Skeletal muscle satellite cell (primary cell): Measurements from ENCODE around the gene MSMP. TPM values are rescaled to one million over a fixed set of nuclear protein-coding genes. Genes with fewer than 3 reads are reported as not detected.
A peak's percentile ranks its signal among the peaks of the same experiment; 100 is the strongest.

Experiments
- H3K27me3 ChIP-seq: 2 replicates; pipeline ENCODE4 v1.7.0; 2013; ENCODE audit warnings: low read length; ENCODE audit not compliant: control insufficient read depth, insufficient read depth
- H3K36me3 ChIP-seq: 2 replicates; pipeline ENCODE4 v1.7.0; 2013; ENCODE audit warnings: mild to moderate bottlenecking, control low read depth, low read length; ENCODE audit not compliant: insufficient read depth
- H3K4me1 ChIP-seq: 2 replicates; pipeline ENCODE4 v1.7.0; 2013; ENCODE audit warnings: low read length; ENCODE audit not compliant: control insufficient read depth, insufficient read depth
- H3K4me2 ChIP-seq: 2 replicates; pipeline ENCODE4 v1.7.0; 2013; ENCODE audit warnings: mild to moderate bottlenecking, low read length
- H3K4me3 ChIP-seq: 2 replicates; pipeline ENCODE4 v1.7.0; 2013; ENCODE audit warnings: low read length
- H3K9ac ChIP-seq: 2 replicates; pipeline ENCODE4 v1.7.0; 2013; ENCODE audit warnings: mild to moderate bottlenecking, low read depth, low read length, moderate library complexity
- H3K9me3 ChIP-seq: replicated peaks from 2 replicates; pipeline ENCODE4 v1.7.0; 2013; ENCODE audit warnings: mild to moderate bottlenecking, control low read depth, low read length
- total RNA-seq: library from RNA; depleted of rRNA; stranded (reverse); fragments of >200 nt; gene quantifications from 2 replicates; pipeline ENCODE4 v1.2.3, GENCODE V29; 2012; rRNA removed

Gene MSMP
- not detected in 2 replicates for total RNA-seq

- no peaks in the 10 kb centered on the region for H3K9me3 ChIP-seq
- H3K27me3 ChIP-seq, result no peaks in the 10 kb centered on the region
- H3K4me1 ChIP-seq, result peaks cover 25% of the 10 kb centered on the region
- no peak within 1 kb of the TSS for H3K4me2 ChIP-seq
- H3K9ac ChIP-seq, result no peak within 1 kb of the TSS
- no peak within 1 kb of the TSS for H3K4me3 ChIP-seq
- H3K36me3 ChIP-seq, result peaks cover 43% of the 10 kb centered on the region
These were observed at the start of gene MSMP for GRCh38 chr9:35754264-35754663. Gene MSMP, minus strand, starts transcription at chr9:35754276. Its CDS starts 147 bp downstream, at chr9:35754129.

GRCh38 chr9:35801328-35802128 lies 47.5 kb upstream of the MSMP start:
- Histone ChIP-seq H3K4me3 (no peak overlapping the region), H3K36me3 (peaks cover 41% of the 10 kb centered on the region), H3K9ac (no peak overlapping the region), H3K9me3 (no peaks in the 10 kb centered on the region), H3K27me3 (no peaks in the 10 kb centered on the region), H3K4me2 (no peak overlapping the region), H3K4me1 (peaks cover 12% of the 10 kb centered on the region)

GRCh38 chr9:35800530-35800929 lies 46.5 kb upstream of the MSMP start:
- no peaks in the 10 kb centered on the region for H3K27me3 ChIP-seq
- no peak overlapping the region for H3K4me3 ChIP-seq
- H3K9me3 ChIP-seq, result no peaks in the 10 kb centered on the region
- no peak overlapping the region for H3K4me2 ChIP-seq
- no peak overlapping the region for H3K9ac ChIP-seq
- peaks cover 31% of the 10 kb centered on the region for H3K36me3 ChIP-seq
- peaks cover 16% of the 10 kb centered on the region for H3K4me1 ChIP-seq

GRCh38 chr9:35798658-35799374 lies 44.7 kb upstream of the MSMP start:
- Histone ChIP-seq H3K4me3 (no peak overlapping the region), H3K4me2 (no peak overlapping the region), H3K9ac (no peak overlapping the region), H3K36me3 (peaks cover 25% of the 10 kb centered on the region), H3K27me3 (no peaks in the 10 kb centered on the region), H3K9me3 (no peaks in the 10 kb centered on the region), H3K4me1 (peaks cover 33% of the 10 kb centered on the region)

GRCh38 chr9:35797311-35798109 lies 43.4 kb upstream of the MSMP start:
- no peak overlapping the region for H3K4me3 ChIP-seq
- H3K36me3 ChIP-seq, result peaks cover 23% of the 10 kb centered on the region
- no peaks in the 10 kb centered on the region for H3K27me3 ChIP-seq
- H3K4me2 ChIP-seq, result no peak overlapping the region
- no peaks in the 10 kb centered on the region for H3K9me3 ChIP-seq
- H3K4me1 ChIP-seq, result peaks cover 46% of the 10 kb centered on the region
- no peak overlapping the region for H3K9ac ChIP-seq

- Histone ChIP-seq H3K9me3 (no peaks in the 10 kb centered on the region), H3K4me3 (no peak overlapping the region)
These were observed 41.6 kb upstream of the MSMP start for GRCh38 chr9:35795695-35796094.

GRCh38 chr9:35793461-35793860 lies 39.4 kb upstream of the MSMP start:
- Histone ChIP-seq H3K9me3 (no peaks in the 10 kb centered on the region), H3K27me3 (peaks cover 3% of the 10 kb centered on the region), H3K4me1 (peaks cover 53% of the 10 kb centered on the region), H3K36me3 (no peaks in the 10 kb centered on the region), H3K4me3 (peak overlapping the region; percentile 44), H3K4me2 (peak overlapping the region; percentile 97), H3K9ac (peak overlapping the region; percentile 20)

More at GRCh38 chr9:35795695-35796094, 41.6 kb upstream of the MSMP start:
- H3K36me3 ChIP-seq, result peaks cover 8% of the 10 kb centered on the region
- no peak overlapping the region for H3K9ac ChIP-seq
- peak overlapping the region; percentile 97 for H3K4me2 ChIP-seq
- H3K4me1 ChIP-seq, result peaks cover 55% of the 10 kb centered on the region
- no peaks in the 10 kb centered on the region for H3K27me3 ChIP-seq

- Histone ChIP-seq H3K4me3 (peak overlapping the region; percentile 44), H3K4me1 (peaks cover 47% of the 10 kb centered on the region), H3K9ac (peak overlapping the region; percentile 20), H3K36me3 (no peaks in the 10 kb centered on the region), H3K27me3 (peaks cover 3% of the 10 kb centered on the region), H3K4me2 (peak overlapping the region; percentile 97), H3K9me3 (no peaks in the 10 kb centered on the region)
These were observed 38.8 kb upstream of the MSMP start for GRCh38 chr9:35792826-35793225.

- no peaks in the 10 kb centered on the region for H3K36me3 ChIP-seq
- peaks cover 3% of the 10 kb centered on the region for H3K27me3 ChIP-seq
- H3K4me1 ChIP-seq, result peaks cover 47% of the 10 kb centered on the region
- no peaks in the 10 kb centered on the region for H3K9me3 ChIP-seq
- H3K4me2 ChIP-seq, result peak overlapping the region; percentile 97
- peak overlapping the region; percentile 93 for H3K9ac ChIP-seq
- peak overlapping the region; percentile 75 for H3K4me3 ChIP-seq
These were observed 38.1 kb upstream of the MSMP start for GRCh38 chr9:35792024-35792813.

GRCh38 chr9:35791297-35791921 lies 37.3 kb upstream of the MSMP start, which contains the start of gene NPR2:
Gene NPR2, plus strand, starts transcription at chr9:35791591. Its CDS starts 818 bp downstream, at chr9:35792409.
- no peaks in the 10 kb centered on the region for H3K9me3 ChIP-seq
- H3K4me2 ChIP-seq, result peak within 1 kb of the TSS; percentile 97
- H3K9ac ChIP-seq, result peak within 1 kb of the TSS; percentile 93
- H3K36me3 ChIP-seq, result no peaks in the 10 kb centered on the region
- H3K4me3 ChIP-seq, result peak within 1 kb of the TSS; percentile 75
- H3K4me1 ChIP-seq, result peaks cover 47% of the 10 kb centered on the region
- peaks cover 5% of the 10 kb centered on the region for H3K27me3 ChIP-seq
